ENCODE data around the gene CCR8.

DNA sequence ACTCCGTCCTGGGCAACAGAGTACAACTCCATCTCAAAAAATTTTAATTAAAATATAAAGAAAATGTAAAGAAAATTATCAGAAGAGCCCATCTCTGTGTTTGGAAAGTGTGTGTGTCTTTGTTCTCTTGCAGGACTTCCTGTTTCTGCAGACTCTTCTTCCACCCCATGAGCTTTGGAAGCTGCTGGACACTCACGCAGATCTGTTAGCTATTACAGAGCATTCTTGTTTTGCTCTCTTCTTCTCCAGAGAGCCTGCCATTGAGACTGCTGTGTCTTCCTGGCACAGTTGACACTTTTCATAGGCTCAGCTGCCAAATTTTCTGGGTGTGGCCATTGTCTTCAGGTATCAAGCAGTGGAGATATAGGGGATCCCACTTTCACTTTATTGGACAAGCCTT, 6.0 kb upstream of the CCR8 start:
- TF ChIP-seq, protein P1, sequence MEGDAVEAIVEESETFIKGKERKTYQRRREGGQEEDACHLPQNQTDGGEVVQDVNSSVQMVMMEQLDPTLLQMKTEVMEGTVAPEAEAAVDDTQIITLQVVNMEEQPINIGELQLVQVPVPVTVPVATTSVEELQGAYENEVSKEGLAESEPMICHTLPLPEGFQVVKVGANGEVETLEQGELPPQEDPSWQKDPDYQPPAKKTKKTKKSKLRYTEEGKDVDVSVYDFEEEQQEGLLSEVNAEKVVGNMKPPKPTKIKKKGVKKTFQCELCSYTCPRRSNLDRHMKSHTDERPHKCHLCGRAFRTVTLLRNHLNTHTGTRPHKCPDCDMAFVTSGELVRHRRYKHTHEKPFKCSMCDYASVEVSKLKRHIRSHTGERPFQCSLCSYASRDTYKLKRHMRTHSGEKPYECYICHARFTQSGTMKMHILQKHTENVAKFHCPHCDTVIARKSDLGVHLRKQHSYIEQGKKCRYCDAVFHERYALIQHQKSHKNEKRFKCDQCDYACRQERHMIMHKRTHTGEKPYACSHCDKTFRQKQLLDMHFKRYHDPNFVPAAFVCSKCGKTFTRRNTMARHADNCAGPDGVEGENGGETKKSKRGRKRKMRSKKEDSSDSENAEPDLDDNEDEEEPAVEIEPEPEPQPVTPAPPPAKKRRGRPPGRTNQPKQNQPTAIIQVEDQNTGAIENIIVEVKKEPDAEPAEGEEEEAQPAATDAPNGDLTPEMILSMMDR (IDR thresholded peaks at IDR 0.05), result no peak
- TF ChIP-seq POLR2AphosphoS5 (IDR thresholded peaks at IDR 0.05) (no peak), POLR2A (IDR thresholded peaks at IDR 0.05) (no peak), EP300 (IDR thresholded peaks at IDR 0.05) (no peak)
